HepG2 (cell line): ENCODE results near the gene OR4C12. TPM values are rescaled to one million over a fixed set of nuclear protein-coding genes. Genes with fewer than 3 reads are reported as not detected.
"Not testable (repeated sequence)": the region's sequence is repeated elsewhere in the genome, so short reads cannot be mapped to it uniquely, and the experiment has no call there.

ENCODE experiments used
- ATAC-seq: fragments of 200-7000 bp; cut with Tn5 transposase; 3 replicates; pipeline ENCODE4 v1.9.1; 2020; ENCODE audit warnings: mild to moderate bottlenecking, moderate library complexity
- BruUV-seq: library from RNA; stranded (reverse); fragments of 400-500 nt; replicated peaks from 2 replicates; lab custom pipeline; 2021; lab: Mats Ljungman, UMichigan
- CTCF ChIA-PET: fragments of 300-600 bp; formaldehyde crosslinking; extraction: SDS; loops from one replicate; lab custom pipeline; 2021; ENCODE audit warnings: low total read pairs, inconsistent platforms, low intra/inter-chr PET ratio; lab: Yijun Ruan, JAX
- POLR2A ChIA-PET: fragments of 350-600 bp; sonication (Branson Sonifier 250); formaldehyde crosslinking; loops from one replicate; lab custom pipeline; 2020; ENCODE audit warnings: antibody characterized with exemption, inconsistent platforms; lab: Yijun Ruan, JAX
- DNase-seq: peaks from one replicate; pipeline ENCODE4 v3.0.0-alpha.2; 2015; ENCODE audit warnings: low spot score
- FAIRE-seq: peaks from 3 replicates; lab custom pipeline; 2011; peaks lifted over from hg19 to GRCh38; lab: Jason Lieb, UNC
- H2AFZ ChIP-seq: one replicate; pipeline ENCODE4 v1.6.1; 2011; ENCODE audit warnings: low read length, inconsistent platforms
- H3K27ac ChIP-seq: fragments of 300-600 bp; 3 replicates; pipeline ENCODE4 v1.8.0; 2011; ENCODE audit warnings: mixed run types, mild to moderate bottlenecking, mixed read lengths, low read length, inconsistent platforms; ENCODE audit not compliant: insufficient read depth; ENCODE audit errors: extremely low read length
- H3K27me3 ChIP-seq, 2 experiments: fragments of 200-600 bp in 1 of 2; 2 replicates in 1 of 2; 3 replicates in 1 of 2; pipeline versions ENCODE4 v1.6.0 to v1.8.0; 2011; ENCODE audit warnings: low read length in 2 of 2, mild to moderate bottlenecking in 2 of 2, moderate library complexity in 2 of 2, inconsistent platforms in 1 of 2; ENCODE audit not compliant: insufficient read depth in 2 of 2, control insufficient read depth in 1 of 2
- H3K36me3 ChIP-seq, 2 experiments: fragments of 200-600 bp in 1 of 2; replicated peaks in 1 of 2; 2 replicates in 1 of 2; 3 replicates in 1 of 2; pipeline versions ENCODE4 v1.5.1 to v1.8.0; 2011; ENCODE audit warnings: low read length in 2 of 2, inconsistent platforms in 1 of 2; ENCODE audit not compliant: insufficient read depth in 2 of 2, control insufficient read depth in 1 of 2
- H3K4me1 ChIP-seq: 2 replicates; pipeline ENCODE4 v1.5.1; 2012; ENCODE audit warnings: low read length, inconsistent platforms; ENCODE audit not compliant: insufficient read depth
- H3K4me2 ChIP-seq: 2 replicates; pipeline ENCODE4 v1.6.0; 2011; ENCODE audit warnings: low read depth, low read length, inconsistent platforms
- H3K4me3 ChIP-seq, 3 experiments: fragments of 200-600 bp in 1 of 3; sonication (generic), shearing (Covaris generic) in 1 of 3; replicated peaks in 1 of 3; 2 replicates each; pipeline ENCODE4 v1.5.1; 2011 to 2016; ENCODE audit warnings: low read length in 3 of 3, inconsistent platforms in 2 of 3, low read depth in 2 of 3, mild to moderate bottlenecking in 2 of 3, control low read depth in 1 of 3, mixed read lengths in 1 of 3; ENCODE audit not compliant: insufficient read depth in 1 of 3
- H3K79me2 ChIP-seq: one replicate; pipeline ENCODE4 v1.6.1; 2011; ENCODE audit warnings: low read length, inconsistent platforms; ENCODE audit not compliant: insufficient read depth
- H3K9ac ChIP-seq: 2 replicates; pipeline ENCODE4 v1.6.0; 2011; ENCODE audit warnings: mild to moderate bottlenecking, low read depth, low read length, inconsistent platforms; ENCODE audit not compliant: insufficient read depth
- H3K9me3 ChIP-seq: 2 replicates; pipeline ENCODE4 v1.5.1; 2012; ENCODE audit warnings: mild to moderate bottlenecking, low read length
- H4K20me1 ChIP-seq: 2 replicates; pipeline ENCODE4 v1.6.0; 2011; ENCODE audit warnings: inconsistent platforms, mild to moderate bottlenecking, low read length, moderate library complexity; ENCODE audit not compliant: insufficient read depth
- WGBS: methylation state at CpG from one replicate; pipeline ENCODE4 v1.1.6; 2017; ENCODE audit warnings: low lambda C conversion rate; 5-methylcytosine and 5-hydroxymethylcytosine counted together
- in situ Hi-C: cut with HindIII; loops from 2 replicates; pipeline ENCODE4 v1.10.0; 2017; ENCODE audit warnings: low pct_unique_long_range_greater_than_20kb; ENCODE audit not compliant: extremely low pct_ligation_motif_present
- intact Hi-C: fragments of 100-400 bp; cut with micrococcal nuclease; formaldehyde crosslinking; loops from one replicate; pipeline ENCODE4 v1.10.0; 2022; ENCODE audit not compliant: unreplicated experiment
- polyA plus RNA-seq, 8 experiments: library from polyadenylated mRNA; depleted of rRNA in 3 of 8; stranded (reverse) in 7 of 8; unstranded in 1 of 8; fragments of >200 nt; fragmentation: Illumina TruSeq in 4 of 8; extraction: Trizol in 4 of 8; gene quantifications; 2 replicates each; pipeline versions ENCODE4 v1.2.1 to v1.2.3, GENCODE V29; 2011 to 2016; ENCODE audit warnings: low read depth in 4 of 8, missing spikeins in 1 of 8, mixed read lengths in 1 of 8; ENCODE audit not compliant: insufficient read depth in 1 of 8
- total RNA-seq, 5 experiments: library from RNA; depleted of rRNA; stranded (reverse); fragments of >200 nt; fragmentation: Illumina TruSeq; extraction: Trizol; gene quantifications; 2 replicates each; pipeline ENCODE4 v1.2.3, GENCODE V29; 2016; ENCODE audit warnings: low read depth in 1 of 5

Gene OR4C12
- total and polyA plus RNA-seq, 2 of the 13 experiments (the other 11 are each of a cell fraction or from before 2014, with no cell fraction given): not detected

DNA sequence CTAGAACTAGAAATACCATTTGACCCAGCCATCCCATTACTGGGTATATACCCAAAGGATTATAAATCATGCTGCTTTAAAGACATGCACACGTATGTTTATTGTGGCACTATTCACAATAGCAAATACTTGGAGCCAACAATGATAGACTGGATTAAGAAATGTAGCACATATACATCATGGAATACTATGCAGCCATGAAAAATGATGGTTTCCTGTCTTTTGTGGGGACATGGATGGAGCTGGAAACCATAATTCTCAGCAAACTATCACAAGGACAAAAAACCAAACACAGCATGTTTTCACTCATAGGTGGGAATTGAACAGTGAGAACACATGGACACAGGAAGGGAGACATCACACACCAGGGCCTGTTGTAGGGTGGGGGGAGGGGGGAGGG is 33.6 kb downstream of the OR4C12 start:
- POLR2A ChIA-PET, BruUV-seq, DNase-seq, H4K20me1 ChIP-seq, H3K9ac ChIP-seq, H3K4me1 ChIP-seq, H3K36me3 ChIP-seq, H3K4me2 ChIP-seq, intact Hi-C loops, H3K27me3 ChIP-seq, ATAC-seq, H3K27ac ChIP-seq, CTCF ChIA-PET, in situ Hi-C loops, FAIRE-seq, H3K79me2 ChIP-seq, H2AFZ ChIP-seq, H3K4me3 ChIP-seq: not testable (repeated sequence)
- H3K9me3 ChIP-seq: peaks cover 36% of the 10 kb centered on the region
- 0% methylated on average over 1 of the region's 1 CpG for WGBS

Other genes with a start within 250 kb of the OR4C12 start
- gene OR4C13, start 30.1 kb downstream of the OR4C12 start, total RNA-seq (2016; rRNA removed; fragmentation: Illumina TruSeq; extraction: Trizol): not detected in 2 replicates
- gene OR4C13, start 30.1 kb downstream of the OR4C12 start, polyA plus RNA-seq (2011; rRNA removed): not detected in 2 replicates
- gene OR4C45, start 50.3 kb upstream of the OR4C12 start, total RNA-seq (2016; rRNA removed; fragmentation: Illumina TruSeq; extraction: Trizol): not detected in 2 replicates
- gene OR4C45, start 50.3 kb upstream of the OR4C12 start, polyA plus RNA-seq (2011; rRNA removed): not detected in 2 replicates